Stomach smooth muscle (tissue), 2 donors: ENCODE data around the gene FBXW8.

ENCODE experiments used
- H3K27ac ChIP-seq: one replicate; pipeline ENCODE4 v1.7.0; 2013; ENCODE audit warnings: mild to moderate bottlenecking, low read length, inconsistent platforms
- H3K27me3 ChIP-seq, 2 donors: one replicate each; pipeline ENCODE4 v1.7.0; 2013; ENCODE audit warnings: low read length in 2 of 2; ENCODE audit not compliant: insufficient read depth in 2 of 2, control insufficient read depth in 1 of 2
- H3K36me3 ChIP-seq, 2 donors: one replicate each; pipeline ENCODE4 v1.7.0; 2013; ENCODE audit warnings: low read length in 2 of 2; ENCODE audit not compliant: control insufficient read depth in 2 of 2, insufficient read depth in 2 of 2
- H3K4me1 ChIP-seq: one replicate; pipeline ENCODE4 v1.7.0; 2013; ENCODE audit warnings: low read length; ENCODE audit not compliant: control insufficient read depth, insufficient read depth
- H3K4me3 ChIP-seq, 2 donors: one replicate each; pipeline ENCODE4 v1.7.0; 2013; ENCODE audit warnings: low read length in 2 of 2
- H3K9ac ChIP-seq, 2 donors: one replicate each; pipeline ENCODE4 v1.7.0; 2013; ENCODE audit warnings: low read length in 2 of 2, mild to moderate bottlenecking in 1 of 2
- H3K9me3 ChIP-seq, 2 donors: one replicate each; pipeline ENCODE4 v1.7.0; 2013; ENCODE audit warnings: low read length in 2 of 2; ENCODE audit not compliant: control insufficient read depth in 2 of 2
- donor health status: healthy.
- donor health status: Pancreatic carcinoma.

Gene FBXW8, protein sequence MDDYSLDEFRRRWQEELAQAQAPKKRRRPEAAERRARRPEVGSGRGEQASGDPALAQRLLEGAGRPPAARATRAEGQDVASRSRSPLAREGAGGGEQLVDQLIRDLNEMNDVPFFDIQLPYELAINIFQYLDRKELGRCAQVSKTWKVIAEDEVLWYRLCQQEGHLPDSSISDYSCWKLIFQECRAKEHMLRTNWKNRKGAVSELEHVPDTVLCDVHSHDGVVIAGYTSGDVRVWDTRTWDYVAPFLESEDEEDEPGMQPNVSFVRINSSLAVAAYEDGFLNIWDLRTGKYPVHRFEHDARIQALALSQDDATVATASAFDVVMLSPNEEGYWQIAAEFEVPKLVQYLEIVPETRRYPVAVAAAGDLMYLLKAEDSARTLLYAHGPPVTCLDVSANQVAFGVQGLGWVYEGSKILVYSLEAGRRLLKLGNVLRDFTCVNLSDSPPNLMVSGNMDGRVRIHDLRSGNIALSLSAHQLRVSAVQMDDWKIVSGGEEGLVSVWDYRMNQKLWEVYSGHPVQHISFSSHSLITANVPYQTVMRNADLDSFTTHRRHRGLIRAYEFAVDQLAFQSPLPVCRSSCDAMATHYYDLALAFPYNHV

DNA sequence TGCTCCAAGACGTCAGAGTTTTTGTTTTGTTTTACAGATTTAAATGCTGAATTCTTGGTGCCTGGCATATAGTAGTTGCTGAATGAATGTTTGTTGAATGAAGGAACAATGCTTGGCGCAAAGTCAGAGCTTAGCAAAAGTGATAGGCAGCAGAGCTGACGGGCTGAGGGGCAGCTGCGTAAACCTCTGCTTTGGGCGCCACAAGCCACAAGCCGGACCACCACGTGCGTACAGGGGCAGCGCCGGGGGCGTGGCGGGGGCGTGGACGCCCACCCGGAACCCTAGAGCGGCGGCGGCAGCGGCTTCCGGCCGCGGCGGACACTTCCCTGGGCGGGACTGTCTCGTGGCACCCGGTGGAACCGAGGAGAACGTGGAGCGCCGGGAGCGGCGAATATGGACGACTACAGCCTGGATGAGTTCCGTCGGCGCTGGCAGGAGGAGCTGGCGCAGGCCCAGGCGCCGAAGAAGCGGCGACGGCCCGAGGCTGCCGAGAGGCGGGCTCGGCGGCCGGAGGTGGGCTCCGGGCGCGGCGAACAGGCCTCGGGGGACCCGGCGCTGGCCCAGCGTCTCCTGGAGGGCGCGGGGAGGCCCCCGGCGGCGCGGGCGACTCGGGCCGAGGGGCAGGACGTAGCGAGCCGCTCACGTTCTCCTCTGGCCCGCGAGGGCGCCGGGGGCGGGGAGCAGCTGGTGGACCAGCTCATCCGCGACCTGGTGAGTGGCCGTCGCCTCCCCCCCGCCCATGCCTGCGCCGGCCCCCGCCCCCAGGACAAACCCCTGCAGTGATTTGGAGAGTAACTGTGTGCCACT is at the start of gene FBXW8:
FBXW8 (plus strand) TSS at position 306 of the 807 bp plus-strand sequence; CDS start at position 394, 88 bp downstream.
- Histone ChIP-seq H3K36me3 (peaks cover 0 to 2% of the 10 kb centered on the region in 2 donors), H3K4me3 (peak within 1 kb of the TSS; percentile 68 to 81), H3K27me3 (no peaks in the 10 kb centered on the region), H3K27ac (peak within 1 kb of the TSS; percentile 41), H3K9me3 (no peaks in the 10 kb centered on the region), H3K9ac (peak within 1 kb of the TSS; percentile 68 to 76), H3K4me1 (peaks cover 5% of the 10 kb centered on the region)

DNA sequence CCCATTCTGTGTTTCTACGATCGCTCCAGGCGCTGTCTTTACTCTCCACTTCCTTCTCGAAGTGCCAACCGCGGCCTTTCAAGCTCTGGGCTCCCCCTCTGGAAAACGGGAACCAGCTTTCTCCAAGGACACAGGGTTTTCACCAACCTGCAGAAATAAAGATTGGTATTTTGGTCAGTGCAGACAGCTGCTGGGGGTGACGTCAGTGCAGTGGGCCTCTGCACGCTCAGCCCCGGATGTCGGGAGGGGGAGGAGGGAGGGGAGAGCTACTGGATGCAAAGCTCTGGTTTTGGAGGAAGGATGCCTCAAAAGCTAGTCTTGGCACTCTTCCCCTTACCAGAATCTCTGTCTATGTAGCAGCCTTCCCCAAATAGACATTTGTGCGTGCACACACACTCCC is 49.4 kb upstream of the FBXW8 start:
- Histone ChIP-seq H3K4me3 (no peak overlapping the region), H3K27ac (no peak overlapping the region), H3K9ac (no peak overlapping the region), H3K9me3 (no peaks in the 10 kb centered on the region), H3K27me3 (peaks cover 19 to 20% of the 10 kb centered on the region in 2 donors), H3K4me1 (peaks cover 3% of the 10 kb centered on the region), H3K36me3 (no peaks in the 10 kb centered on the region)

DNA sequence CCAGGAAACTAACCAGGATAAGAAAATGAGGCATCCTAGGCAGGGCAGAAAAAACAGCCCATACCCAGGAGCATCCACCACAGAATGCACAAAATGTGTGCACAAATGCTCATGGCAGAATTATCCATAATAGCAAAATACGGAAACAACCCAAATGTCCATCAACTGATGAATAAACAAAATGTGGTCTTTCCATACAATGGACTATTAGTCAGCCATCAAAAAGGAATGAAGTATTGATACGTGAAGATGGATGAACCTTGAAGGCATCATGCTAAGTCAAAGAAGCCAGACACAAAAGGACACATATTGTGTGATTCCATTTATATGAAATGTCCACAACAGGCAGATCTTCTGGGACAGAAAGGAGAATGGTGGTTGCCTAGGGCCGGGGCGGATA is 48.6 kb upstream of the FBXW8 start:
- Histone ChIP-seq H3K36me3 (no peaks in the 10 kb centered on the region), H3K4me1 (peaks cover 3% of the 10 kb centered on the region), H3K9me3 (no peaks in the 10 kb centered on the region), H3K4me3 (no peak overlapping the region), H3K27ac (no peak overlapping the region), H3K9ac (no peak overlapping the region), H3K27me3 (peaks cover 15% of the 10 kb centered on the region in 2 donors)

DNA sequence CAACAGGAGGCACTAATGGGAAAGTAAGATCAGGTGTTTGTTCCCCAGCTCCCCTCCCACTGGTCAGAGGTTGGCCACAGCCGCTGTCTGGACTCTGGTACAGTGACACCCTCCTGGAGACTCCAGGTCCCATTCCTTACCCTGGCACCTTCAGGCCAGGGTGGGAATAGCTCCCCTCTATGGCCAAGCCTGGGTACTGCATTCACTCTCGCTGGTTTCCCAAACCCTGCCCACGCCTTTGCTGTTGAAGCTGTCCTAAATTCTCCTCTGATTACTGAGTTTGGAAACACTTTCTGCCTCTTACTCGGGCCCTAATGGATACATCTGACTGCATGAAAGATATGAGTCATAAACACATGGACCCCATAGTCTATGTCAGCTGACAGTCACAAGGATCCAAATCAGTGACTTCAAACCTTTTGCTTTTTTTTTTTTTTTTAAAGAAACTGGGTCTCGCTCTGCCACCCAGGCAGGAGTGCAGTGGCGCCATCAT is 47.4 kb upstream of the FBXW8 start:
- Histone ChIP-seq H3K36me3 (no peaks in the 10 kb centered on the region), H3K4me3 (no peak overlapping the region), H3K27ac (no peak overlapping the region), H3K9me3 (no peaks in the 10 kb centered on the region), H3K27me3 (peaks cover 9 to 15% of the 10 kb centered on the region in 2 donors), H3K4me1 (peaks cover 3% of the 10 kb centered on the region), H3K9ac (no peak overlapping the region)

DNA sequence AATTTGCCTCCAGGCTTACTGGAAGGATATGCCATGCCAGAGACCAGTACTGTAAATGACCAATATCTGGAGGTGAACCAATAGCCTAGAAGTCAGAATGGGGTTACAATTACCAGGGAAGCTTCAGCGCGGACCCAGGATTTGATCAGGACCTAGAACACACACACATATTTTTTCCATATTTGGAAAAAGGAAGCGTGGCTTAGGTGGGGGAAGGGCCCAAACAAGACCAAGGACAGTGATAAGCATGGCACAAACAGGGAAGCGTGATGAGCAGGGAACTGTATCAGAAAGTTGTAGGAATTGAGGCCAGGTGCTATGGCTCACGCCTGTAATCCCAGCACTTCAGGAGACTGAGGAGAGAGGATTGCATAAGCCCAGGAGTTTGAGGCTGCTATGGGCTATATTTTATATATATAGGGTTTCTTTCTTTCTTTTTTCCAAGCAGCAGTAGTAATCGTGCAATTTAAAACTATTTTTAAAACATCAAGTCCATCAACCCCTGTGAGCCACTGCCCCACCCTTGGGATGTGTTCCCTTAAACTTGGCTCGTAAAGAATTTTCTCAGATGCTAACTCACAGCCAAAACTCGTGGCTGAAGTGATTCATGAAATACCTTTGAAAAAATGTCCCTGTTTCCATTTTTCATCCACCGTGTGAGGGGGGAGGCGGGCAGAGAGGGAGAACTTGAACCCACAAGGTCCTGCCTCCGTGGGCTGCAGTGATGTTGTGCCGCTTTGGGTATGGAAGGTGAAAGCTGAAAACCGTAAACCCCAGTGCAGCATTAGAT is 46.2 kb upstream of the FBXW8 start:
- Histone ChIP-seq H3K36me3 (no peaks in the 10 kb centered on the region), H3K27me3 (peaks cover 9 to 15% of the 10 kb centered on the region in 2 donors), H3K27ac (no peak overlapping the region), H3K9ac (no peak overlapping the region), H3K4me1 (peaks cover 3% of the 10 kb centered on the region), H3K4me3 (no peak overlapping the region), H3K9me3 (no peaks in the 10 kb centered on the region)

DNA sequence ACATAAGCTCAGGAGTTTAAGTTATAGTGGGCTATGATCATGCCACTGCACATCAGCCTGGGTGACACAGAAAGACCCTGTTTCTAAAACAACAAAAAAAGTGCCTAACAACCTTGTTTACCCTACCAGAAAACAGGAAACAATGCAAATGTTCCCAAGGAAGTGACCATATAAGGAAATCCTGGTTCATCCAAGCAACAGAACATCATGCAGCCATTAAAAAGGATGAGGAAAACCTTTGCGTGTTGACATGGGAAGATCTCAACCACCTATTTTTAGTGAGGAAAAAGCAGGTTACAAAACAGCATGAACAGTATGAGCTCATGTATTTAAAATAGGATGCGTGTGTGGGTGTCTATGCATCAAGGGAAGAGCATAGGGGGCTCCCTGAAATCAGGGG is 43.2 kb upstream of the FBXW8 start:
- H3K27ac ChIP-seq: no peak overlapping the region
- no peak overlapping the region for H3K4me3 ChIP-seq
- H3K27me3 ChIP-seq: peaks cover 4 to 5% of the 10 kb centered on the region in 2 donors
- H3K4me1 ChIP-seq: no peaks in the 10 kb centered on the region
- H3K9me3 ChIP-seq: no peaks in the 10 kb centered on the region
- no peak overlapping the region for H3K9ac ChIP-seq
- H3K36me3 ChIP-seq: no peaks in the 10 kb centered on the region

DNA sequence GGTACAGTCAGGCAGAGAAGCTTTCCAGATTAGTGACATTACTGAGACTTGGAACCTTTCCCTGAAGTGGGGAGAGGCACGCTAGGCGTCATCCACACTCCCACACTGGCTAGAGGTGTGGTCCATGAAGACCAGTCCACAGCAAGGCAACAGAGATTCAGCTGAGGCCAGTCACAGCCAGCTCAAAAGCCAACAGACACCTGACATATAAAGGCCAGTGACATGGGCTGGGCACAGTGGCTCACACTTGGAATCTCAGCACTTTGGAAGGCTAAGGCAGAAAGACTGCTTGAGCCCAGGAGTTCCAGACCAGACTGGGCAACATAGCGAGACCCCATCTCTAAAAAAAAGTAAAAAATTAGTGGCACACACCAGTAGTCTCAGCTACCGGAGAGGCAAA is 40.4 kb upstream of the FBXW8 start:
- Histone ChIP-seq H3K27me3 (peaks cover 0 to 7% of the 10 kb centered on the region in 2 donors), H3K36me3 (no peaks in the 10 kb centered on the region), H3K4me3 (no peak overlapping the region), H3K27ac (no peak overlapping the region), H3K4me1 (no peaks in the 10 kb centered on the region), H3K9ac (no peak overlapping the region), H3K9me3 (peaks cover 4 to 7% of the 10 kb centered on the region in 2 donors)

DNA sequence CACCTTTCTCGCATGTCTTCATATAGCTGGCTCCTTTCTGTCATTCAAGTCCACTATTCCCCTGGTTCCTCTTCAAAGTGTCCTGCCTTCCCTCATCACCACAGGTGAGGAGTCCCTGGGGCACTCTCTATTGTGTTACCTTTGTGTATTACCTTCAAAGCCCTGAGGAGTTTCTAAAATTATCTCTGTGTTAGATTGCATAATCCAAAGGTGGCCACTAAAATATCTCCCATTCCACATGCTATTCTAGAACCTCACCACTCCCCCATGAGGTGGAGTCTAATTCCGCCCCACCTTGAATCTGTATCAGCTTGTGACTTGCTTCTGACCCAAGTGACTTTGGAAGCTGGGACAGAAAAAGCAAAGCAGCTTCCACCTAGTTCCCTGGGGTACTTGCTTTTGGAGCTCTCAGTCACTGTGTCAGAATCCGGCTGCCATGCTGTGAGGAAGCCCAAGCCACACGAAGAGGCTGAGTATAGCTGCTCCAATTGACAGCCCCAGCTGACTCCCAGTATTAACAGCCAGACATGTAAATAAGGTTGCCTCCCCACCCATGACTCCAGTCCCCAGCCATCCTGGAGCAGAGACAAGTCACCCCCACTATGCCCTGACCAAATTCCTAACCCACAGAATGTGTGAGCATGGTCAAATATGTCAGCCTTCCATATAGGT is 36.3 kb upstream of the FBXW8 start:
- H3K4me1 ChIP-seq: peaks cover 11% of the 10 kb centered on the region
- H3K9me3 ChIP-seq: peaks cover 4 to 7% of the 10 kb centered on the region in 2 donors
- H3K4me3 ChIP-seq: no peak overlapping the region
- H3K27ac ChIP-seq: no peak overlapping the region
- H3K27me3 ChIP-seq: peaks cover 32 to 33% of the 10 kb centered on the region in 2 donors
- H3K9ac ChIP-seq: no peak overlapping the region
- H3K36me3 ChIP-seq: no peaks in the 10 kb centered on the region

DNA sequence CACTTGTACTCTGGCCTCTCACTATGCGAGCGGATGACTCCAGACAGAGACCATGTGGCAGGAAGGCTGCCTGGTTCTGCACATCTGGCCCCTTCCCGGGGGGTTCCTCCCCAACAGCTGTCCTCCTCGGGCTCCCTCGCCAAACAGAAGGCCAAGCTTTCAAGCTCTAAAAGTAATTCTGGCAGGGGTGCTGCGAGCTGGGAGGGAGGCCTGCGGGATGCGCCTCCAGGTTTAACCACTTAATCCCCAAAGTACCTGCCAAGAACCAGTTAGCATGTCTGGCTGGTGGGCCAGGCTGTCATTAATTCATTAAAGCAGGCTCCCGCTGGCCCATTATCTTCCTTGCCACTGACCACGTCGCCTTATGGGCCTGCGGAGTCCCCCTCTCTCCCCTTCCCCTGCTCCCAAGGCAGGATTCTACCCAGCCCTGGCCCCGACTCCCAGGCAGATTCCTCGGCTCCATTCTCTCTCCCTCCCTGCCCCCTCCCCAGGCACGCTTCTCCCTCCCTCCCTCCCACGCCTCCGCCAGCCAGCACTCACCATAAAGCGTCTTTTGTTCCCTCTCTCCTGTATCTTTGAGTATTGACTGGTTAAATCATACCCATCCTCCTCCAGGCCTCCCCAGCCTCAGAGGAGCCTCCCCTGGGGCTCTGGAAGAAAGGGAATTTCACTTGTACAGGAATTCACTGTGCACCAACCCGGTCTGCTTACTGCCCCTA is 34.4 kb upstream of the FBXW8 start:
- H3K4me1 ChIP-seq: peaks cover 19% of the 10 kb centered on the region
- peaks cover 42 to 47% of the 10 kb centered on the region in 2 donors for H3K27me3 ChIP-seq
- H3K36me3 ChIP-seq: no peaks in the 10 kb centered on the region
- H3K9me3 ChIP-seq: peaks cover 4 to 7% of the 10 kb centered on the region in 2 donors
- H3K27ac ChIP-seq: no peak overlapping the region
- no peak overlapping the region for H3K4me3 ChIP-seq
- no peak overlapping the region for H3K9ac ChIP-seq
